KMS-11 (cell line): ENCODE measurements around the gene TNFRSF21.

Experiments used
- H2AFZ ChIP-seq: fragments of 200-600 bp; sonication (generic); 2 replicates; pipeline ENCODE4 v1.6.1; 2016; ENCODE audit warnings: antibody characterized with exemption, mixed run types, low read depth
- H3K27ac ChIP-seq: fragments of 200-600 bp; sonication (generic); 2 replicates; pipeline ENCODE4 v1.6.1; 2016; ENCODE audit warnings: mild to moderate bottlenecking, mixed run types
- H3K27me3 ChIP-seq: fragments of 200-600 bp; sonication (generic); 2 replicates; pipeline ENCODE4 v1.6.1; 2017; ENCODE audit warnings: mild to moderate bottlenecking, low read depth, mixed run types, moderate library complexity; ENCODE audit not compliant: insufficient read depth
- H3K36me3 ChIP-seq: fragments of 200-600 bp; sonication (generic); 2 replicates; pipeline ENCODE4 v1.6.1; 2017; ENCODE audit warnings: mild to moderate bottlenecking, mixed run types; ENCODE audit not compliant: insufficient read depth
- H3K4me1 ChIP-seq: fragments of 200-600 bp; sonication (generic); 2 replicates; pipeline ENCODE4 v1.6.1; 2016; ENCODE audit warnings: mild to moderate bottlenecking, low read depth, mixed run types; ENCODE audit not compliant: poor library complexity, severe bottlenecking
- H3K4me2 ChIP-seq: fragments of 200-600 bp; sonication (generic); 2 replicates; pipeline ENCODE4 v1.7.0; 2016; ENCODE audit warnings: mild to moderate bottlenecking, mixed run types
- H3K4me3 ChIP-seq: fragments of 200-600 bp; sonication (generic); IDR thresholded peaks from 2 replicates; pipeline ENCODE4 v1.6.1; 2017; ENCODE audit warnings: low read depth, low read length, mixed read lengths; ENCODE audit not compliant: insufficient read depth
- H3K79me2 ChIP-seq: fragments of 200-600 bp; sonication (generic); 2 replicates; pipeline ENCODE4 v1.6.1; 2016; ENCODE audit warnings: low read depth, mixed run types; ENCODE audit not compliant: insufficient read depth
- H3K9ac ChIP-seq: fragments of 200-600 bp; sonication (generic); 2 replicates; pipeline ENCODE4 v1.6.1; 2016; ENCODE audit warnings: mild to moderate bottlenecking, mixed run types
- H4K20me1 ChIP-seq: fragments of 200-600 bp; sonication (generic); 2 replicates; pipeline ENCODE4 v1.6.1; 2016; ENCODE audit warnings: mild to moderate bottlenecking, mixed run types; ENCODE audit not compliant: insufficient read depth
- CTCF ChIP-seq: fragments of 200-600 bp; sonication (generic); conservative IDR thresholded peaks from 2 replicates; pipeline ENCODE4 v1.6.1; 2017; ENCODE audit warnings: low read depth, mild to moderate bottlenecking, antibody characterized with exemption, low read length, moderate library complexity, mixed read lengths

Gene TNFRSF21

GRCh38 chr6:47286301-47286700, 23.4 kb downstream of the TNFRSF21 start:
- no peak for TF ChIP-seq CTCF
- Histone ChIP-seq H3K4me2 (no peak overlapping the region), H3K27ac (no peak overlapping the region), H3K27me3 (no peaks in the 10 kb centered on the region), H3K79me2 (no peaks in the 10 kb centered on the region), H3K4me1 (no peaks in the 10 kb centered on the region), H3K4me3 (no peak overlapping the region), H3K36me3 (no peaks in the 10 kb centered on the region), H4K20me1 (no peaks in the 10 kb centered on the region), H3K9ac (no peak overlapping the region), H2AFZ (no peak overlapping the region)

- Histone ChIP-seq H3K4me3 (no peak overlapping the region), H3K4me1 (no peaks in the 10 kb centered on the region), H3K4me2 (no peak overlapping the region), H2AFZ (no peak overlapping the region), H4K20me1 (no peaks in the 10 kb centered on the region), H3K9ac (no peak overlapping the region), H3K36me3 (no peaks in the 10 kb centered on the region), H3K27me3 (no peaks in the 10 kb centered on the region), H3K79me2 (no peaks in the 10 kb centered on the region), H3K27ac (no peak overlapping the region)
- TF ChIP-seq CTCF: no peak
Observed at GRCh38 chr6:47283993-47284392, 25.7 kb downstream of the TNFRSF21 start.

- H3K27me3 ChIP-seq: no peaks in the 10 kb centered on the region
- no peak overlapping the region for H3K4me2 ChIP-seq
- TF ChIP-seq CTCF: no peak
- H3K4me1 ChIP-seq: no peaks in the 10 kb centered on the region
- no peak overlapping the region for H2AFZ ChIP-seq
- H3K9ac ChIP-seq: no peak overlapping the region
- no peaks in the 10 kb centered on the region for H4K20me1 ChIP-seq
- H3K36me3 ChIP-seq: no peaks in the 10 kb centered on the region
- no peaks in the 10 kb centered on the region for H3K79me2 ChIP-seq
- H3K27ac ChIP-seq: no peak overlapping the region
- H3K4me3 ChIP-seq: no peak overlapping the region
Observed at GRCh38 chr6:47278545-47278944, 31.2 kb downstream of the TNFRSF21 start.

- Histone ChIP-seq H2AFZ (no peak overlapping the region), H4K20me1 (no peaks in the 10 kb centered on the region), H3K79me2 (no peaks in the 10 kb centered on the region), H3K4me3 (no peak overlapping the region), H3K36me3 (no peaks in the 10 kb centered on the region), H3K27ac (no peak overlapping the region), H3K4me2 (no peak overlapping the region), H3K4me1 (no peaks in the 10 kb centered on the region), H3K27me3 (no peaks in the 10 kb centered on the region), H3K9ac (no peak overlapping the region)
- no peak for TF ChIP-seq CTCF
Observed at GRCh38 chr6:47277702-47278101, 32.0 kb downstream of the TNFRSF21 start.

GRCh38 chr6:47276377-47276776, 33.3 kb downstream of the TNFRSF21 start:
- H3K27ac ChIP-seq: no peak overlapping the region
- TF ChIP-seq CTCF: no peak
- H3K4me1 ChIP-seq: no peaks in the 10 kb centered on the region
- H3K79me2 ChIP-seq: no peaks in the 10 kb centered on the region
- H2AFZ ChIP-seq: no peak overlapping the region
- no peak overlapping the region for H3K4me3 ChIP-seq
- no peak overlapping the region for H3K9ac ChIP-seq
- no peaks in the 10 kb centered on the region for H4K20me1 ChIP-seq
- H3K36me3 ChIP-seq: no peaks in the 10 kb centered on the region
- H3K4me2 ChIP-seq: no peak overlapping the region
- no peaks in the 10 kb centered on the region for H3K27me3 ChIP-seq
